Stimulated activated CD8-positive, alpha-beta memory T cell treated with anti-CD3 and anti-CD28 coated beads, Interleukin-7, amount 100 ng/mL, for 4 hours (primary cell): ENCODE results near the gene KDM2B.
"Not testable (repeated sequence)": the region's sequence is repeated elsewhere in the genome, so short reads cannot be mapped to it uniquely, and the experiment has no call there.

Experiments used
- DNase-seq, 2 donors: peaks; one replicate each; pipeline ENCODE4 v3.0.0-alpha.2; 2020; ENCODE audit warnings: low read depth in 2 of 2

The KDM2B gene

DNA sequence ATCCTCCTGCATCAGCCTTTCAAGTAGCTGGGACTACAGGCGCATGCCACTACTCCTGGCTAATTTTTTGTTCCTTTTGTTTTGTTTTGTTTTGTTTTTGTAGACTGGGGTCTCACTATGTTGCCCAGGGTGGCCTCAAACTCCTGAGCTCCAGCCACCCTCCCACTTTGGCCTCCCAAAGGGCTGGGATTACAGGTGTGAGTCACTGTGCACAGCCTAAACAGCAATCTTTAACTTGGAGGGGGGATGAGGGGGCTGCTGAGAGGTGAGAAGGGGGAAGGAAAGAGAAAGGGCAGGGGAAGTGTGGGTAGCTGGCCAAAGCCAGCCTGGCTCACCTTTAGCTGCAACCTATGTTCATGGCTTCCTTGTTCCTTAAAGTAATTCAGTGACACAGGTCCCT is 77.4 kb downstream of the KDM2B start:
- no peak for DNase-seq

DNA sequence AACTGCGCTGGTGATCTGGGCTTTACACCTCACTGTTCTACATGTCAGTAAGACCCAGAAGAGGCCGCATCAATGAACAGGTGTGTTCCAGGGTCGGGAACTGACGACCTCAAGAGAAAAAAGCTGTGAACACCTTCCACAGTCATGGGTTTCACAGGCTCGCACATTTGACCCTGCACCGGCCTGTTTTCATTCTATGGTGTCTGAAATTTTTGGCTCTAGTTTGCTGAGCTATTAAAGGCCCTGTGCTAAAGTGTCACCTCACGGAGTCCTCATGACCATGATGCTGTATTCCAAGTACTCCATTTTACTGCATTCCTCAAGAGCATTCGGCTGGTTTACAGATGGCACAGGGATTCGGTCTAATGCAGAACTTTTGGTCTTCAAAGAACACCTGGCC is 78.9 kb downstream of the KDM2B start:
- DNase-seq, result no peak

GRCh38 chr12:121499929-121500793 is 80.7 kb downstream of the KDM2B start:
- DNase-seq, result peak; percentile 49 to 53

DNA sequence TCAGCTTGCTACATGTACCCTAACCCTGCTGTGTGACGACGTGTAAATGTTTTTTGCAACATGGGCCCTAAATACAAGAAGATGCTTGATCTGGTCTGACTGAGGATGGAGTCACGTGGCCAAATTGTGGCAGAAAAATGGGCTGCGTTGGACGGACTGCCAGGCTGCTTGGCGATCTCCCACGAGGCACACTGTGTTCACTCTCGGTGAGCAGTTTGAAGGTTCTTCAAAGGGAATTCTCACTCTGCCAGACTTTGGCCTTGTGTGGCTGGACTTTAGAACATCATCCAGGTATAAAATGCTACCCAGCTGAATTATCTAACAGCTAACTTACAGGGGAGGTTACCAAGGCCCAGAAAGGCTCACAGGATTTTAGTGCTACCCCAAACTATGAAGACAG is 85.1 kb downstream of the KDM2B start:
- no peak for DNase-seq

DNA sequence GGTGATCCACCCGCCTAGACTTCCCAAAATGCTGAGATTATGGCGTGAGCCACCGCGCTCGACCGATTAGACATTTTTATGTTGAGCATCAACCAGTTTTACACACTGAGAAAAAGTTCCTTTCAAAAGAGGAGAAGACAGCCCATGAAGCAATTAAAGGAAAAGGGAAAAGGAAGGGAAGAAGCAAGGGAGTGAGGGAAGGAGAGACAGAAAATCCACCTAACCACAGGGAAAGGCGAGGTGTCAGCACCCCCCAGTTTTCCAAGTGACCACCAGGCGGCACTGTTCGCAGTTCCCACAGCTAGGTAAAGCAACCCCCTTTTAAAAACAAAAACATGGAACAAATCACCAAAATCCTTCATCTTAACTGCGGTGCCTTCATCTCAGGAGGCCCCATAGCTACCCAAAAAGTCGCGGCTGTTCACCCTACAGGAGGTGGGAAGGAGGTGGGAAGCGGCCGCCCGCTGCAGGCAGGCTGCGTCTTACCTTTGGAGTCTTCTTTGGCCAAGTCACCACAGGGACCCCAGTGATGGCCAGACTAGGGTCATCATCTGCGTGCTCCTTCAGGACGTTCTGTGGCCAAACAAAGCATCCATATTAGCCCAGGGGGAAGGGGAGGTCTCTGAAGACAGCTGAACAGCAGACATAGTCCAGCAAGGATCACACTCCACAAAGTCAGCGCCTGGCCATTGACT is 86.6 kb downstream of the KDM2B start:
- DNase-seq, result peak in 1 of 2 donors; percentile 30

- no peak for DNase-seq
These were observed 90.2 kb downstream of the KDM2B start for GRCh38 chr12:121490401-121491281.

DNA sequence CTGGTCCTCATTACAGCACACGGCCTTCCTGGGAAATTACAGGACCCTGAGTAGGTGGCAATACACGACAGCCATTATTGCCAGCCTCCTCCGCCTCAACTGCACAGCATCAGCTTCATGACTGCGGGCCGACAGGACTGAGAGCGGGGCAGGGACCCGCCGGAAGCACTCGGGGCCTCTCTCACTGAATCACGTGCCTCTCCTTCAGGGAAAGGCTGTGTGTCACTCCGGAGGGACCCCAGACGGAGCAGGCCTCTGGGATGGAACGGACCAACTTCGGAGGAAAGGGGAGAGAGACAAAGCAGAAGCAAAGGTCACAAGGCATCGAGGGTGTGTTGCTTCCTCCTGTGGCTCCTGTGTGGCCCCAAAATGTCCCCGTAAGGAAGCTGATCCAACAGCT is 90.9 kb downstream of the KDM2B start:
- no peak for DNase-seq

DNA sequence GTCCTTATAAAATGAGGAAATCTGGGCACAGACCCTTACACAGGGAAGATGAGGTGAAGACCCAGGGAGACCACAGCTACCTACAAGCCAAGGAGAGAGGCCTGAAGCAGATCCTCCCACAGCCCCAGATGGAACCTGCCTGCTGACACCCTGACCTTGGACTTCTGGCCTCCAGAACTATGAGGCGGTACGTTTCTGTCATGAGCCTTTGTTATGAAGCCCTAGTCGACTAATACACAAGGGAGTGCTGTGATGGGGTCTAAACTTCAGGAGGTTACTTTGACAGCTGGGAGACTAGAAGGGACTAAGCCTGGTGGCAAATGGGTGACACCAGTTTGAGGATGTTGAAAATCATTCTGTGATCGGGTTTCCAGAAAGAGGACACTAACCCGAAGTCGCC is 95.9 kb downstream of the KDM2B start:
- no peak for DNase-seq

GRCh38 chr12:121484564-121484963 is 96.3 kb downstream of the KDM2B start:
- not testable (repeated sequence) for DNase-seq

DNA sequence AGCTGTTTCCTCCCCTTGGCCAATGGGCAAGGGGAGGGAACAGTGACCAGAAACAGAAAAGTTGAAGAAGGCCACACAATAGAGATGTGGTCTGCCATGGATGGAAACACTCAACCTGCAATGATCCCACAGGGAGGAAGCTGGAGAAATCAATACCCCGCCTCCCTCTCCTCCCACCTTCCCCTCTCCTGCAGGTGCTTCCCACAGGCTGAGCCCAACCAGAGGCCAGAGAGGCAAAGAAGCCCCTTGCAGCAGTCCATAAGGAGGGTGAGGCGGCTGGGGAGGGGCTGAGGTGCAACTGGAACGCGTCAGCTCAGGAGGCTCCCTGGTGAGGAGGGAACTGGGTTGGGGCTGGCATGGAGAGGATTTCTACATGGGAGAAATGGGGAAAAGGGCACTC is 96.9 kb downstream of the KDM2B start:
- DNase-seq, result no peak

- DNase-seq, result no peak
These were observed 104.3 kb downstream of the KDM2B start for GRCh38 chr12:121476477-121476876.

DNA sequence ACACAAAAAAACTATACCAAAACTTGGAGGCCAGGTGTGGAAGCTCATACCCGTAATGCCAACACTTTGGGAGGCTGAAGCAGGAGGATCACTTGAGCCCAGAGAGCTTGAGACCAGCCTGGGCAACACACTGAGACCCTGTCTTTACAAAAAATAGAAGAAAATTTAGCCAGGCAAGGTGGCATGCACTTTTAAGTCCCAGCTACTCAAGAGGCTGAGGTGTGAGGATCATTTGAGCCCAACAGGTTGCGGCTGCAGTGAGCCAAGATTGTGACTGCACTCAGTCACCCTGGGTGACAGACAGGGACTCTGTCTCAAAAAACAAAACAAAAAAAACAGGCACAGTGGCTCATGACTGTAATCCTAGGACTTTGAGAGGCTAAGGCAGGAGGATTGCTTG is 105.5 kb downstream of the KDM2B start:
- DNase-seq, result no peak

- no peak for DNase-seq
These were observed 108.5 kb downstream of the KDM2B start for GRCh38 chr12:121472150-121472905.

DNA sequence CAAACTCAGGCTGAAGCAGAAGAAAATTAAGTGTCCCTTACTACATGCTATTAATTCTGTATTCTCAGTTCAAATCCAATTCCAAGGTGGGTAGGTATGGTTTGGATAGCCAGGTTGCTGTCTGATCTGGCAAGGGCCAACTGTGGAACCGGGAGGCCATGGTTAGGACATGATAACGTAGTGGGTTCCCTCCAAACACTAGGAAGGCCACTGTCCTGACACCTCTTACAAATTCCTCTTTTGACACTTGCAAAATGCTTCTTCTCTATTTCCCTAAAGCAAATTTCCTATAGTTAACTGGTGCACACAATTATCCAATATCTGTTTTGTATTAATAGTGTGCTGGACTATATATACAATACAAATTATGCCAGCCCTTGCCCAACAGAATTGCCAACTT is 110.1 kb downstream of the KDM2B start:
- DNase-seq, result no peak

DNA sequence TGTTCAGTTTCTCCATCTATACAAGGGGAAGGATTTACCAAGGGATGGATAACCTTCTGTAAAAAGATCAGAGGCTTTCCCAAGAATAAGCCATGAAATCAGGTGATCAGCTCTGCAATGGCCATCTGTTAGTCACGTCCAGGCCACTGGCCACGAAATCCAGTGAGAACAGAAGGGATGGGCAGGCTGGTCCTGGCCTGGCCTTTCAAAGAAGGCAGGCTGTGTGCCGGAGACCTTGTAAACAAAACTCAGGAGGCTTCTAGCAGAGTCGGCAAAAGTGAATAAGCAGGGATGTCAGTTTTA is 112.4 kb downstream of the KDM2B start:
- no peak for DNase-seq

DNA sequence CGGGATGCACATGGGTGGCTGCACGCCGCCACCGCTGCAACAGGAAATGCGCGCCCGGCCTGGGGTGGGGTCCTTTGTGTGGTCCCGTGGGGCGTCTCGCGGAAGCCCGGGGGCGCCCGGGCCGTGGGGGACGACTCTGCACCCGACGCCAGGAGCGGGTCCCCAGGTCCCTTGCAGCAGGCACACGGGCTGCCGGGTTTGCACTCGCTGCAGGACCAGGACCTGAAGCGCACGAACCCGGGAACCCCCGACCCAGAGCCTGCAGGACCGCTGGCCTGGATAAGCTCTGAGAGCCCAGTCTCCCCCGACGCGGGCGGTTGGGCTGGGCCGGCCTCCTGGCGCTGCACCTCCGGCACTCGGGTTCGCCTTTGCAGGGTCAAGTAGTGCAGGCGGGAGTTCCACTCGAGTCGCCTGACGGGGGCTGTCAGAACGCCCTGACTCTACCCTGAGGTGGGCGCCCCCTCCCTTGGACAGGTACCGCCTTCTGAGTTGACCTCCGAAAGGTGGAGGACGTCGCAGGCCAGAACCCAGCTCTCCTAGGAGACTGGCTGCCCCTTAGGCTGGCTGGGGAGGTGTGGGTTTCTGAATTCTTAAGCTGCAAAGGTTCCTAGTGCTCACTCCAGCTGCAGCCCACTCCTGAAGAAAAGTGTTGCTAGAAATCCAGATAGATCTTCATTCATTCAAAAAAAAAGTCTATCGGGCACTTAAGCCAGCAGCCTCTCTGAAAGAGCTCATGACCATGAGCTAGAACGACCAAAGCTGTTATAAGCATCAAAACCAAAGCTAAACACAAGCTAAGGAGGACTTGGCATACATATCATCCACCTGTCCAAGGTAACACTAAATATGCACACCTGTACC is 113.0 kb downstream of the KDM2B start:
- DNase-seq, result peak in 1 of 2 donors; percentile 6

GRCh38 chr12:121466794-121467637 is 113.8 kb downstream of the KDM2B start:
- DNase-seq, result peak; percentile 72 to 89

- peak in 1 of 2 donors; percentile 41 for DNase-seq
These were observed 114.7 kb downstream of the KDM2B start for GRCh38 chr12:121465921-121466793.

DNA sequence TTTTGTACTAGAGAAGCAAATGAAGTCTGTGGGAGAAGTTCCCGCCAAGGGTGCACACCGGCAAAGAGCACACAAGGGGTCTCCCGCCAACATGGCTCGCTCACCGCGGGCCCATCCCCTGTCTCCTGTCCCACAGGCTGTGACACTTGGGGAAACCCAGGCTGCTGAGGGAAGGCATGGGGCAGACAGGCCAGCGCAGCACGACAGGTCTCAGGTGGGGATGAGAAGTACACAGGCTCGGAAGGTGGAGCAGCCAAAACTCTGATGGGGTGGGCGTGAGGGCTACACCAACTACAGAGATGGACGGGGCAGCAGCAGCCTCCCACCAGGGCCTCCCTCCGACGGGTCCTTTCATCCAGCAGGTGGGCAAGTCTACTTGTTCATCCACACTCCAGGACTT is 116.5 kb downstream of the KDM2B start:
- no peak for DNase-seq
